ENCODE results near the gene ATG5.
A peak's percentile ranks its signal among the peaks of the same experiment; 100 is the strongest.

ATG5 gene

DNA sequence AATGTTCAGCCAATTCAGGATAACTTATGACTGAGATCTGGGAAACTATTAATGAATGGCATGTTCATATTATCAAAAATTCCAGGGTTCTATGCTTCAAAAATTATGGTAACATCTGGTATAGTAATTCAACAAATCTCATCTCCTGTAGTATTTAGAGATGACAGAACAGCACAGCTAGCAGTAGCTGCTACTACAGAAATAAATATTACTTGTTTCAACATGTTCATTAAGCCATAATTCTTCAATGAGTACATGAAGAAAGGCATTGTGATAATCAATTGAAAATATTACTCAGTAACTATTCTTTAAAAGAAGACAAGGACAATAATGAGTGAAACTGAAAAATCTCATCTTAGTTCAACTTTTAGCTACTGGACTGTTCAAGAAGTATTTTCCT lies 66.8 kb downstream of the ATG5 start:
- TF ChIP-seq, protein P1, sequence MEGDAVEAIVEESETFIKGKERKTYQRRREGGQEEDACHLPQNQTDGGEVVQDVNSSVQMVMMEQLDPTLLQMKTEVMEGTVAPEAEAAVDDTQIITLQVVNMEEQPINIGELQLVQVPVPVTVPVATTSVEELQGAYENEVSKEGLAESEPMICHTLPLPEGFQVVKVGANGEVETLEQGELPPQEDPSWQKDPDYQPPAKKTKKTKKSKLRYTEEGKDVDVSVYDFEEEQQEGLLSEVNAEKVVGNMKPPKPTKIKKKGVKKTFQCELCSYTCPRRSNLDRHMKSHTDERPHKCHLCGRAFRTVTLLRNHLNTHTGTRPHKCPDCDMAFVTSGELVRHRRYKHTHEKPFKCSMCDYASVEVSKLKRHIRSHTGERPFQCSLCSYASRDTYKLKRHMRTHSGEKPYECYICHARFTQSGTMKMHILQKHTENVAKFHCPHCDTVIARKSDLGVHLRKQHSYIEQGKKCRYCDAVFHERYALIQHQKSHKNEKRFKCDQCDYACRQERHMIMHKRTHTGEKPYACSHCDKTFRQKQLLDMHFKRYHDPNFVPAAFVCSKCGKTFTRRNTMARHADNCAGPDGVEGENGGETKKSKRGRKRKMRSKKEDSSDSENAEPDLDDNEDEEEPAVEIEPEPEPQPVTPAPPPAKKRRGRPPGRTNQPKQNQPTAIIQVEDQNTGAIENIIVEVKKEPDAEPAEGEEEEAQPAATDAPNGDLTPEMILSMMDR (IDR thresholded peaks at IDR 0.05; ENCODE audit: low read depth, low read length) = no peak
- H3K4me3 ChIP-seq (ENCODE audit: low read depth, low read length) = no peak overlapping the region
- DNase-seq (ENCODE audit: low read depth, low spot score) = no peak
- in situ Hi-C loops (cut with HindIII; ENCODE audit: low sequenced_read_pairs) = no loop called here

DNA sequence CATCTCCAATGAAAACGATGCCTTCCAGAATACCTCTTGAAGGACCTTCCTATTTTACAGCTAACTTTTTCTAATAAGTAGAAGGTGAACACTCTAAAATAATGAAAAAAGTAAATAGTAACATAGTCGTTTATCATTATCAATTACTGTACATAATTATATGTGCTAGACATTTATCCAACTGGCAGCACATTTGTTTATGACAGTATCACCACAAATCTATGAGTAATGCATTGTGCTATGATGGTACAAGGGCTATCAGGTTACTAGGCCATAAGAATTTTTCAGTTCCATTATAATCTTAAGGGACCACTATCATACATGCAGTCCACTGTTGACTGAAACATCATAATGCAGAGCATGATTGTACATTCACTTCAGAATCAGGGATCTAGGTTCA lies 68.4 kb downstream of the ATG5 start:
- H3K4me3 ChIP-seq (ENCODE audit: low read depth, low read length) = no peak overlapping the region
- in situ Hi-C loops (cut with HindIII; ENCODE audit: low sequenced_read_pairs) = no loop called here
- no peak for DNase-seq (ENCODE audit: low read depth, low spot score)
- TF ChIP-seq, protein P1 (IDR thresholded peaks at IDR 0.05; ENCODE audit: low read depth, low read length) = no peak

DNA sequence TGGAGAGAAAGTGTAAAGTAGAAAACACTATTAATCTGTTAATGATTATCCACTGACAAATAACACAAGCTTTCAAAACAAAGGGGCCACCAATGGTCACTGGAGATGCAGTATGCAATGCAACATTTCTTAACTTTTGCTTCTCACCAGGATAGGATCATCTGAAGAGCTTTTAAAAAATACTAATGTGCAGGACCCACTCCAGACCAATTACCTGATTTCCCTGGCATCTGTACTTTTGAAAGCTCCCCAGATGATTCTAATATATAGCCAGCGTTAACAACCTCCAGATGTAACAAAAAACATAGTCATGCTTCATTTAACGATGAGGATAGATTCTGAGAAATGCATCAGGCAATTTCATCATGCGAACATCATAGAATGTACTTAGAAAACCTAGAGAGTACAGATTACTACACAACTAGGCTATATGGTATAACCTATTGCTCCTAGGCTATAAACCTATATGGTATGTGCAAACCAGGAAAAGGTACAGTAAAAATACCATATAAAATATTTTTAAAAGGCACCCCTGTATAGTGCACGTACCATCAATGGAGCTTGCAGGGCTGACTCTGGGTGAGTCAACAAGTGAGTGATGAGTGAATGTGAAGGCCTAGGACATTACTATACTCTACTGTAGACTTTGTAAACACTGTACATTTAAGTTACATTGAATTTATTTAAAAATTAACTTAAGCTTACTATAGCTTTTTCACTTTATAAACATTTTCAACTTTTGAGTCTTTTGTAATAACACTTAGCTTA lies 69.2 kb downstream of the ATG5 start:
- TF ChIP-seq, protein P1 (IDR thresholded peaks at IDR 0.05; ENCODE audit: low read depth, low read length) = no peak
- no peak overlapping the region for H3K4me3 ChIP-seq (ENCODE audit: low read depth, low read length)
- in situ Hi-C loops (cut with HindIII; ENCODE audit: low sequenced_read_pairs) = no loop called here
- peak; percentile 58 for DNase-seq (ENCODE audit: low read depth, low spot score)

DNA sequence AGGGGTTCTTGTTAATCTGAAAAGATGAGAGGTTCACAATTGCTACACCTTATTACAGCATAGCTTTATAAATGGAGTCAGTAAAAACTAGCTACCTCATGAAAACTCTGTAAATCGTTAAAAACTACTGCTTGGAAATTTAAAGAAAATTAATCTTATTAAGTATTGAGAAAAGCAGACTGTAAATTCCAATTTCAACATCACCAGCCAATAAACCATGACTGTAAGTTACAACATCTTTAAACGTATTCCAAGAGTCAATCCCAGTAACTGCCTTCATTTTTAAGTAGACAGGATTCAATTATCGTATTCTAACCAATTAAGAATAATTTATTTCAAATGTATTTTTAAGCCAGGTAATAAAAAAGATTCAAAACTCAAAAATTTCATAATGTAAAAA lies 70.3 kb downstream of the ATG5 start:
- in situ Hi-C loops (cut with HindIII; ENCODE audit: low sequenced_read_pairs) = no loop called here
- TF ChIP-seq, protein P1 (IDR thresholded peaks at IDR 0.05; ENCODE audit: low read depth, low read length) = no peak
- no peak overlapping the region for H3K4me3 ChIP-seq (ENCODE audit: low read depth, low read length)
- DNase-seq (ENCODE audit: low read depth, low spot score) = no peak

DNA sequence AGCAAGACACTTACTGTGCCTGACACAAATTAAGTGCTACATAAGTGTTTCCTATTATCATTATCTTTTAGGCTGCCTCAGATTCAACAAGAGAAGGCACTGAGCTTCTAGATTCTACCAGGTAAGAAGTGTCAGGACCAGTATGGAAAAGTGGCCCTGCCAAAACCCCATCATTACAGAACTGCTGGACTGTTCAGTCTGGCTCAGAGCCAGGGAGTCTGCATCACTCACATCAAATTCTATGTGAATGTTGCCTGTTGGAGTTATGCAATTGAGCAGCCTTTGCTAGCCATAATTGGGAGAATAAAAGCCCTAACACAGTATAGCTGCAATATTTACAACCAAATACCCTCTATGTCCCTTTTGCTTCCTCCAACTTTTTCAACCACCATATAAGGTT lies 70.9 kb downstream of the ATG5 start:
- in situ Hi-C loops (cut with HindIII; ENCODE audit: low sequenced_read_pairs) = no loop called here
- TF ChIP-seq, protein P1 (IDR thresholded peaks at IDR 0.05; ENCODE audit: low read depth, low read length) = no peak
- H3K4me3 ChIP-seq (ENCODE audit: low read depth, low read length) = no peak overlapping the region
- peak; percentile 62 for DNase-seq (ENCODE audit: low read depth, low spot score)

DNA sequence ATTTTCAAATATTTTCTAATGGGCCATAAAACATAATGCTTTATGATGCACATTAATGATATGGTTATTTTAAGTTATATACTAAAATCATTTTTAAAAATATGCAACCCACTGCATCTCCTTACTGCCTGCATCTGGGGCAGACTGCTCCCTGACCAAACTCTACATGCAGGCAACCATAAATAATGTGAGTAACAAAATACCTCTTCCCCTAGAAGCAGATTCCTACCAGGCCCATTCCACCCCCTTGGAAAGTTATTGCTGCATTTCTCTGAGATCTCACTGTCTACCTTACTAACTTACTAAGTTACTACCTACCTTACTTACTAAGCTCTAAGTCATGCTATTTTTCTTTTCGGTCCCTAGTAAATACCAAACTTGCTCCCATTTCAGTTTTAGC lies 71.8 kb downstream of the ATG5 start:
- TF ChIP-seq, protein P1 (IDR thresholded peaks at IDR 0.05; ENCODE audit: low read depth, low read length) = no peak
- no peak overlapping the region for H3K4me3 ChIP-seq (ENCODE audit: low read depth, low read length)
- DNase-seq (ENCODE audit: low read depth, low spot score) = peak; percentile 69
- in situ Hi-C loops (cut with HindIII; ENCODE audit: low sequenced_read_pairs) = no loop called here

Data from astrocyte of the spinal cord (primary cell).